Measurements from ENCODE around the gene PGLYRP4. TPM values are rescaled to one million over a fixed set of nuclear protein-coding genes. Genes with fewer than 3 reads are reported as not detected.

Gene PGLYRP4
- total RNA-seq, 2 donors from 2014 or later = not detected

GRCh38 chr1:153306303-153307220 lies 42.1 kb downstream of the PGLYRP4 start:
- H3K4me3 ChIP-seq = no peak overlapping the region
- no peaks in the 10 kb centered on the region for H3K27me3 ChIP-seq (replicated peaks; ENCODE audit: insufficient read depth)
- H3K27ac ChIP-seq = no peak overlapping the region
- TF ChIP-seq POLR2AphosphoS5 (IDR thresholded peaks at IDR 0.05) = no peak
- TF ChIP-seq, protein P1, sequence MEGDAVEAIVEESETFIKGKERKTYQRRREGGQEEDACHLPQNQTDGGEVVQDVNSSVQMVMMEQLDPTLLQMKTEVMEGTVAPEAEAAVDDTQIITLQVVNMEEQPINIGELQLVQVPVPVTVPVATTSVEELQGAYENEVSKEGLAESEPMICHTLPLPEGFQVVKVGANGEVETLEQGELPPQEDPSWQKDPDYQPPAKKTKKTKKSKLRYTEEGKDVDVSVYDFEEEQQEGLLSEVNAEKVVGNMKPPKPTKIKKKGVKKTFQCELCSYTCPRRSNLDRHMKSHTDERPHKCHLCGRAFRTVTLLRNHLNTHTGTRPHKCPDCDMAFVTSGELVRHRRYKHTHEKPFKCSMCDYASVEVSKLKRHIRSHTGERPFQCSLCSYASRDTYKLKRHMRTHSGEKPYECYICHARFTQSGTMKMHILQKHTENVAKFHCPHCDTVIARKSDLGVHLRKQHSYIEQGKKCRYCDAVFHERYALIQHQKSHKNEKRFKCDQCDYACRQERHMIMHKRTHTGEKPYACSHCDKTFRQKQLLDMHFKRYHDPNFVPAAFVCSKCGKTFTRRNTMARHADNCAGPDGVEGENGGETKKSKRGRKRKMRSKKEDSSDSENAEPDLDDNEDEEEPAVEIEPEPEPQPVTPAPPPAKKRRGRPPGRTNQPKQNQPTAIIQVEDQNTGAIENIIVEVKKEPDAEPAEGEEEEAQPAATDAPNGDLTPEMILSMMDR (IDR thresholded peaks at IDR 0.05) = no peak
- no peak for TF ChIP-seq POLR2A (IDR thresholded peaks at IDR 0.05)
- intact Hi-C loops (cut with DNase I) = no loop called here
- no peak for DNase-seq (ENCODE audit: low spot score)
- 87% methylated on average over 22 of the region's 22 CpGs for WGBS
- no peaks in the 10 kb centered on the region for H3K36me3 ChIP-seq
- H3K9me3 ChIP-seq = no peaks in the 10 kb centered on the region
- no peaks in the 10 kb centered on the region for H3K4me1 ChIP-seq (replicated peaks)

DNA sequence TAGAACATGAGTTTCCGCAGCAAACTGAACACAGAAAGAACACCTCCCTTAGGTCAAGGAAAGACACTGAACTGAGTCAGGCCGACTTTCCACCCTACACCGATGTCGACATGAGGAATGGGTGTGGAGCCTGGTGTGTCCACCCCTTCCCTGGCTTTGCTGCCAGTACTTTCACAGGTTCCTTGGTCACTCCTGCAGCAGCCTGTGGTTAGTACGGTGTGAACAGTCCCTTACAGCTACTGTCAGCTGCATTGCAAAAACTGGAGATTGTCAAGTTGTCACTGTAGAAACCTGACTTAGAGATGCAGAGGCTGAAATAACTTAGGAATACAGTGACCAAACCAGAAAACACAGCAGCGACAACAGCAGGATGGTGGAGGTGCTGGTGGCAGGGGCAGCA lies 43.0 kb downstream of the PGLYRP4 start:
- intact Hi-C loops (cut with DNase I) = no loop called here
- Histone ChIP-seq H3K4me3 (no peak overlapping the region), H3K27me3 (replicated peaks; ENCODE audit: insufficient read depth) (no peaks in the 10 kb centered on the region), H3K27ac (no peak overlapping the region), H3K4me1 (replicated peaks) (no peaks in the 10 kb centered on the region), H3K36me3 (no peaks in the 10 kb centered on the region), H3K9me3 (no peaks in the 10 kb centered on the region)
- TF ChIP-seq POLR2A (IDR thresholded peaks at IDR 0.05) = no peak
- TF ChIP-seq, protein P1 (IDR thresholded peaks at IDR 0.05) = no peak
- no peak for TF ChIP-seq POLR2AphosphoS5 (IDR thresholded peaks at IDR 0.05)
- WGBS = 89% methylated on average over 6 of the region's 6 CpGs
- no peak for DNase-seq (ENCODE audit: low spot score)

- WGBS = 54% methylated on average over 5 of the region's 5 CpGs
- no peak for DNase-seq (ENCODE audit: low spot score)
- H3K4me1 ChIP-seq (replicated peaks) = no peaks in the 10 kb centered on the region
- H3K27ac ChIP-seq = no peak overlapping the region
- no peaks in the 10 kb centered on the region for H3K36me3 ChIP-seq
- H3K27me3 ChIP-seq (replicated peaks; ENCODE audit: insufficient read depth) = no peaks in the 10 kb centered on the region
- H3K9me3 ChIP-seq = no peaks in the 10 kb centered on the region
- intact Hi-C loops (cut with DNase I) = no loop called here
- H3K4me3 ChIP-seq = no peak overlapping the region
- TF ChIP-seq, protein P1 (IDR thresholded peaks at IDR 0.05) = no peak
- TF ChIP-seq POLR2A (IDR thresholded peaks at IDR 0.05) = no peak
Observed at GRCh38 chr1:153302308-153302707, 46.3 kb downstream of the PGLYRP4 start.

GRCh38 chr1:153293851-153294250 lies 54.8 kb downstream of the PGLYRP4 start:
- Histone ChIP-seq H3K4me1 (replicated peaks) (no peaks in the 10 kb centered on the region), H3K27me3 (replicated peaks; ENCODE audit: insufficient read depth) (no peaks in the 10 kb centered on the region), H3K27ac (no peak overlapping the region), H3K36me3 (no peaks in the 10 kb centered on the region), H3K4me3 (no peak overlapping the region), H3K9me3 (no peaks in the 10 kb centered on the region)
- TF ChIP-seq POLR2AphosphoS5 (IDR thresholded peaks at IDR 0.05) (no peak), POLR2A (IDR thresholded peaks at IDR 0.05) (no peak)
- TF ChIP-seq, protein P1 (IDR thresholded peaks at IDR 0.05) = no peak
- DNase-seq (ENCODE audit: low spot score) = no peak
- intact Hi-C loops (cut with DNase I) = no loop called here
- 82% methylated on average over 9 of the region's 9 CpGs for WGBS

DNA sequence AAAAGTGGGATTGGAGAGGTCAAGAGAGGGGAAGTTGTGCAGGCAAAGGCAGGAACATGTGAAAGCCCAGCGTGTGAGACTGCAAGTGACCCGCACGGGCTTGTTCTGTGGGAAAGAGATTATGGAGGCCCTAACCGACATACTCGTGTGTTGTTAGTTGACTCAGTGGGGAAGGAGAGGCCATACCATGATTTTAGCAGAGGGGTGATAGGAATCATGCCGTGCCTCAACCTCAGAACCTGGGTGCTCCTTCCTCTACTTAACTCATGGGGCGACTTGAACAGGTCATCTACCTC lies 55.2 kb downstream of the PGLYRP4 start:
- Histone ChIP-seq H3K9me3 (no peaks in the 10 kb centered on the region), H3K27me3 (replicated peaks; ENCODE audit: insufficient read depth) (no peaks in the 10 kb centered on the region), H3K36me3 (no peaks in the 10 kb centered on the region), H3K27ac (no peak overlapping the region), H3K4me1 (replicated peaks) (no peaks in the 10 kb centered on the region), H3K4me3 (no peak overlapping the region)
- intact Hi-C loops (cut with DNase I) = no loop called here
- WGBS = 65% methylated on average over 7 of the region's 7 CpGs
- TF ChIP-seq, protein P1 (IDR thresholded peaks at IDR 0.05) = no peak
- TF ChIP-seq POLR2AphosphoS5 (IDR thresholded peaks at IDR 0.05) (no peak), POLR2A (IDR thresholded peaks at IDR 0.05) (no peak)
- no peak for DNase-seq (ENCODE audit: low spot score)

Measured in prostate gland (tissue), 2 donors.